HepG2 (cell line): ENCODE measurements around the gene KLF11. TPM values are rescaled to one million over a fixed set of nuclear protein-coding genes. Genes with fewer than 3 reads are reported as not detected.
"Not testable (repeated sequence)": the region's sequence is repeated elsewhere in the genome, so short reads cannot be mapped to it uniquely, and the experiment has no call there.

Experiments used
- ATAC-seq: fragments of 200-7000 bp; cut with Tn5 transposase; 3 replicates; pipeline ENCODE4 v1.9.1; 2020; ENCODE audit warnings: mild to moderate bottlenecking, moderate library complexity
- BruUV-seq: library from RNA; stranded (reverse); fragments of 400-500 nt; replicated peaks from 2 replicates; lab custom pipeline; 2021; lab: Mats Ljungman, UMichigan
- CTCF ChIA-PET: fragments of 300-600 bp; formaldehyde crosslinking; extraction: SDS; loops from one replicate; lab custom pipeline; 2021; ENCODE audit warnings: low total read pairs, inconsistent platforms, low intra/inter-chr PET ratio; lab: Yijun Ruan, JAX
- POLR2A ChIA-PET: fragments of 350-600 bp; sonication (Branson Sonifier 250); formaldehyde crosslinking; loops from one replicate; lab custom pipeline; 2020; ENCODE audit warnings: antibody characterized with exemption, inconsistent platforms; lab: Yijun Ruan, JAX
- DNase-seq: peaks from one replicate; pipeline ENCODE4 v3.0.0-alpha.2; 2015; ENCODE audit warnings: low spot score
- FAIRE-seq: peaks from 3 replicates; lab custom pipeline; 2011; peaks lifted over from hg19 to GRCh38; lab: Jason Lieb, UNC
- H2AFZ ChIP-seq: one replicate; pipeline ENCODE4 v1.6.1; 2011; ENCODE audit warnings: low read length, inconsistent platforms
- H3K27ac ChIP-seq: fragments of 300-600 bp; 3 replicates; pipeline ENCODE4 v1.8.0; 2011; ENCODE audit warnings: mixed run types, mild to moderate bottlenecking, mixed read lengths, low read length, inconsistent platforms; ENCODE audit not compliant: insufficient read depth; ENCODE audit errors: extremely low read length
- H3K27me3 ChIP-seq, 2 experiments: fragments of 200-600 bp in 1 of 2; 2 replicates in 1 of 2; 3 replicates in 1 of 2; pipeline versions ENCODE4 v1.6.0 to v1.8.0; 2011; ENCODE audit warnings: low read length in 2 of 2, mild to moderate bottlenecking in 2 of 2, moderate library complexity in 2 of 2, inconsistent platforms in 1 of 2; ENCODE audit not compliant: insufficient read depth in 2 of 2, control insufficient read depth in 1 of 2
- H3K36me3 ChIP-seq, 2 experiments: fragments of 200-600 bp in 1 of 2; replicated peaks in 1 of 2; 2 replicates in 1 of 2; 3 replicates in 1 of 2; pipeline versions ENCODE4 v1.5.1 to v1.8.0; 2011; ENCODE audit warnings: low read length in 2 of 2, inconsistent platforms in 1 of 2; ENCODE audit not compliant: insufficient read depth in 2 of 2, control insufficient read depth in 1 of 2
- H3K4me1 ChIP-seq: 2 replicates; pipeline ENCODE4 v1.5.1; 2012; ENCODE audit warnings: low read length, inconsistent platforms; ENCODE audit not compliant: insufficient read depth
- H3K4me2 ChIP-seq: 2 replicates; pipeline ENCODE4 v1.6.0; 2011; ENCODE audit warnings: low read depth, low read length, inconsistent platforms
- H3K4me3 ChIP-seq, 3 experiments: fragments of 200-600 bp in 1 of 3; sonication (generic), shearing (Covaris generic) in 1 of 3; replicated peaks in 1 of 3; 2 replicates each; pipeline ENCODE4 v1.5.1; 2011 to 2016; ENCODE audit warnings: low read length in 3 of 3, inconsistent platforms in 2 of 3, low read depth in 2 of 3, mild to moderate bottlenecking in 2 of 3, control low read depth in 1 of 3, mixed read lengths in 1 of 3; ENCODE audit not compliant: insufficient read depth in 1 of 3
- H3K79me2 ChIP-seq: one replicate; pipeline ENCODE4 v1.6.1; 2011; ENCODE audit warnings: low read length, inconsistent platforms; ENCODE audit not compliant: insufficient read depth
- H3K9ac ChIP-seq: 2 replicates; pipeline ENCODE4 v1.6.0; 2011; ENCODE audit warnings: mild to moderate bottlenecking, low read depth, low read length, inconsistent platforms; ENCODE audit not compliant: insufficient read depth
- H3K9me3 ChIP-seq: 2 replicates; pipeline ENCODE4 v1.5.1; 2012; ENCODE audit warnings: mild to moderate bottlenecking, low read length
- H4K20me1 ChIP-seq: 2 replicates; pipeline ENCODE4 v1.6.0; 2011; ENCODE audit warnings: inconsistent platforms, mild to moderate bottlenecking, low read length, moderate library complexity; ENCODE audit not compliant: insufficient read depth
- HES4 ChIP-seq: sonication (generic); formaldehyde crosslinking; IDR thresholded peaks from 2 replicates; pipeline ENCODE4 v1.9.0; 2021; ENCODE audit warnings: mild to moderate bottlenecking, missing genetic modification reagents, borderline replicate concordance
- KAT7 ChIP-seq: IDR thresholded peaks from 2 replicates; pipeline ENCODE4 v1.6.1; 2018; ENCODE audit warnings: borderline replicate concordance, missing compliant biosample characterization
- MEF2D ChIP-seq: sonication (generic); formaldehyde crosslinking; IDR thresholded peaks from 2 replicates; pipeline ENCODE4 v1.5.1; 2020; ENCODE audit warnings: mild to moderate bottlenecking, missing genetic modification reagents
- NFIB ChIP-seq: sonication (generic); formaldehyde crosslinking; IDR thresholded peaks from 2 replicates; pipeline ENCODE4 v1.9.0; 2021; ENCODE audit warnings: missing genetic modification reagents, mild to moderate bottlenecking, borderline replicate concordance
- RBM22 ChIP-seq: fragments of 200-400 bp; formaldehyde crosslinking; optimal IDR thresholded peaks from 2 replicates; pipeline ENCODE3; 2017; ENCODE audit warnings: mild to moderate bottlenecking, low read length, moderate library complexity
- TCF12 ChIP-seq, 2 experiments: fragments of 450-650 bp in 1 of 2; sonication (generic) in 1 of 2; formaldehyde crosslinking in 1 of 2; IDR thresholded peaks; 2 replicates each; pipeline versions ENCODE4 v1.6.1 to v1.8.0; 2017 to 2022; ENCODE audit warnings: antibody characterized with exemption in 1 of 2, mild to moderate bottlenecking in 1 of 2, missing genetic modification reagents in 1 of 2, moderate library complexity in 1 of 2
- TEF ChIP-seq: sonication (generic); formaldehyde crosslinking; IDR thresholded peaks from 2 replicates; pipeline ENCODE4 v1.5.0; 2020; ENCODE audit warnings: missing genetic modification reagents
- TRAFD1 ChIP-seq: sonication (generic); formaldehyde crosslinking; IDR thresholded peaks from 2 replicates; pipeline ENCODE4 v1.5.1; 2020; ENCODE audit warnings: missing genetic modification reagents, mild to moderate bottlenecking, borderline replicate concordance
- ZBTB25 ChIP-seq: IDR thresholded peaks from 2 replicates; pipeline ENCODE4 v1.6.1; 2018; ENCODE audit warnings: missing genetic modification reagents
- ZNF101 ChIP-seq: sonication (generic); formaldehyde crosslinking; IDR thresholded peaks from 2 replicates; pipeline ENCODE4 v1.4.0; 2020; ENCODE audit warnings: mild to moderate bottlenecking, low read depth, missing genetic modification reagents, borderline replicate concordance
- WGBS: methylation state at CpG from one replicate; pipeline ENCODE4 v1.1.6; 2017; ENCODE audit warnings: low lambda C conversion rate; 5-methylcytosine and 5-hydroxymethylcytosine counted together
- in situ Hi-C: cut with HindIII; loops from 2 replicates; pipeline ENCODE4 v1.10.0; 2017; ENCODE audit warnings: low pct_unique_long_range_greater_than_20kb; ENCODE audit not compliant: extremely low pct_ligation_motif_present
- intact Hi-C: fragments of 100-400 bp; cut with micrococcal nuclease; formaldehyde crosslinking; loops from one replicate; pipeline ENCODE4 v1.10.0; 2022; ENCODE audit not compliant: unreplicated experiment
- polyA plus RNA-seq, 8 experiments: library from polyadenylated mRNA; depleted of rRNA in 3 of 8; stranded (reverse) in 7 of 8; unstranded in 1 of 8; fragments of >200 nt; fragmentation: Illumina TruSeq in 4 of 8; extraction: Trizol in 4 of 8; gene quantifications; 2 replicates each; pipeline versions ENCODE4 v1.2.1 to v1.2.3, GENCODE V29; 2011 to 2016; ENCODE audit warnings: low read depth in 4 of 8, missing spikeins in 1 of 8, mixed read lengths in 1 of 8; ENCODE audit not compliant: insufficient read depth in 1 of 8
- total RNA-seq, 5 experiments: library from RNA; depleted of rRNA; stranded (reverse); fragments of >200 nt; fragmentation: Illumina TruSeq; extraction: Trizol; gene quantifications; 2 replicates each; pipeline ENCODE4 v1.2.3, GENCODE V29; 2016; ENCODE audit warnings: low read depth in 1 of 5

The KLF11 gene
- total and polyA plus RNA-seq, 2 of the 13 experiments (the other 11 are each of a cell fraction or from before 2014, with no cell fraction given): 2.5 to 11.8 TPM

DNA sequence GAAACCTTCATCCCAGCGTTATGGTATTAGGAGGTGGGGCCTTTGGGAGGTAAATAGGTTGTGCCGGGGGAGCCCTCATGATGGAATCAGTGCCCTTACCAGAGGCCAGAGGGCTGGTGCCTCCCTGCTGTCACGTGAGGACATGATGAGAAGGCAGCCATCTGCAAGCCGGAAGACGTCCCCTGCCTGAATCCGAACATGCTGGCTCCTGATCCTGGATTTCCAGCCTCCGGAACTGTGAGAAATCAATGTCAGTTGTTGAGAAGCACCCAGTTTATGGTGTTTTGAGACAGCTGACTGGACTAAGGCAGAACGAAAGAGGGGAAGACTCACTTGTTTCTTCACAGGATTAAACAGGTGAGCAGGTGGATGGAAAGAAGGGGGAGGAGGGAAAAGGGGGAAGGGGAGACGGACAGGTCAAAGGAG is 13.0 kb upstream of the KLF11 start (continued):
- TF ChIP-seq RBM22 (no peak), MEF2D (CRISPR knock-in tag) (no peak), TCF12 (IDR thresholded peaks at IDR 0.05) (no peak), TCF12 (CRISPR knock-in tag; IDR thresholded peaks at IDR 0.05) (no peak), KAT7 (no peak), HES4 (CRISPR knock-in tag) (no peak), ZNF101 (no peak), TRAFD1 (CRISPR knock-in tag) (no peak), ZBTB25 (CRISPR knock-in tag) (no peak), NFIB (no peak), TEF (no peak)

DNA sequence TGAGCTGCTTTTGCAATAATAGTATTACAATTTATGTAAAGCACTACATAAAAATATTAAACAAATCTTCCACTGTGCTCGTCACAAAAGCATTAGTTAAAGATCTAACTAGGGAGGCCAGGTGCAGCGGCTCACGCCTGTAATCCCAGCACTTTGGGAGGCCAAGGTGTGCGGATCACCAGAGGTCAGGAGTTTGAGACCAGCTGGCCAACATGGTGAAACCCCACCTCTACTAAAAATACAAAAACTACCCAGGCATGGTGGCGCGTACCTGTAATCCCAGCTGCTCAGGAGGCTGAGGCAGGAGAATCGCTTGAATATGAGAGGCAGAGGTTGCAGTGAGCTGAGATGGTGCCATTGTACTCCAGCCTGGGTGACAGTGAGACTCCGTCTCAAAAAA is 12.6 kb upstream of the KLF11 start:
- H4K20me1 ChIP-seq, intact Hi-C loops, H3K36me3 ChIP-seq, FAIRE-seq, H3K9ac ChIP-seq, H2AFZ ChIP-seq, DNase-seq, H3K9me3 ChIP-seq, H3K79me2 ChIP-seq, H3K27ac ChIP-seq, BruUV-seq, ATAC-seq, in situ Hi-C loops: not testable (repeated sequence)
- peaks cover 2 to 59% of the 10 kb centered on the region in 2 experiments; a peak in 4 of 5 replicates for H3K27me3 ChIP-seq
- ChIA-PET CTCF (interaction anchor here (0.6 kb wide), 1 partner anchor 231 kb away, joined by 3 read pairs; no protein-coding TSS in a partner anchor), POLR2A (interaction anchor here (1.2 to 2.7 kb wide), 4 partner anchors 9 to 187 kb away, joined by 3 to 9 read pairs (median 4); partner anchors contain the start of genes KLF11 and TAF1B)
- H3K4me3 ChIP-seq: peak overlapping the region in 1 of 3 experiments; percentile 45; a peak in 1 of 6 replicates
- peaks cover 54% of the 10 kb centered on the region for H3K4me1 ChIP-seq
- H3K4me2 ChIP-seq: peak overlapping the region; percentile 54
- 39% methylated on average over 8 of the region's 8 CpGs for WGBS
